Activated gamma-delta T cell treated with Interleukin-2 at 50 U/mL for 16 hours (primary cell): ENCODE measurements around the gene IRF4.
"Not testable (repeated sequence)": the region's sequence is repeated elsewhere in the genome, so short reads cannot be mapped to it uniquely, and the experiment has no call there.

Source experiments
- DNase-seq: peaks from one replicate; pipeline ENCODE4 v3.0.0-alpha.2; 2020

The IRF4 gene

DNA sequence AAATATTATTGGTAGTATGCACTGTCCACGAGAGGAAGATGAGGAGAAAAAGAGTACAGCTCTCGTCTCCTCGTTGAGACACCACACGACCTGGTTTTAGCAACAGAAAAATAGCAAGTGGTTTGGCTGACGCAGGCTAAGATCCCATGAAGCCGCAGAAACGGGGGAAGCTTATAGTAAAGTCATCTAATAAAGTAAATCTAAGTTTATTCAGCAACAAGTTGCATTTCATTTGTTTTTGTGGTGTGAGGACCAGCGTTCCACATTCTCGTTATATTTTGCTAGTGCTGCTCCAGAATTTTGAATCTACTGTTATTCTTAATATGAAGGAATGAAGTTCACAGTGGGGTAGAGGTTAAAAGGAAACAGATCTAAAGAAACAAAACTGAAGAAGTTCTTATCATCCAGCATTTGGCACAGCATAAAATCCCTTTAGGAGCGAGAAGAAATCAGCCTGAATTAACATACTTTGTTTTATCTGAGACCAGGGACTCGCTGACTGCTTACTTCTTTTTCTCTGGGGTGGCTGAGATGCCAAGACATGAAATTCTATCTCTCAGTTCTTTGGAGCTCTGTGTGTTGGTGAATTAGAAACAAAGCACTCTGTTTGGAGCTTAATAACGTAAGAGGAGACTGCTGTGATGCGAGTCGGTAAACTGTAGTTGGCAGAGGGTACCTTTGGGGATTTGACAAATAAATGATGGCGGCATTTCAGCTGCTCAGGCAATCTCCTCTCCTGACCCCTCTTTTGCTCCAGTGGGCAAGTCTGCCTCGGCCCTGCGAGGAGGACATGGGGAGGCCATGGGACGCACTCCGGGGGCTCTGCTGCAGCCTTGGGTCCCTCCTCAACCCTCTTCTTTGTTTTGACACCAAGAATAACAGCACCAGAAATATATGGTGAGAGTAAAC is 24.9 kb upstream of the IRF4 start:
- DNase-seq = no peak

DNA sequence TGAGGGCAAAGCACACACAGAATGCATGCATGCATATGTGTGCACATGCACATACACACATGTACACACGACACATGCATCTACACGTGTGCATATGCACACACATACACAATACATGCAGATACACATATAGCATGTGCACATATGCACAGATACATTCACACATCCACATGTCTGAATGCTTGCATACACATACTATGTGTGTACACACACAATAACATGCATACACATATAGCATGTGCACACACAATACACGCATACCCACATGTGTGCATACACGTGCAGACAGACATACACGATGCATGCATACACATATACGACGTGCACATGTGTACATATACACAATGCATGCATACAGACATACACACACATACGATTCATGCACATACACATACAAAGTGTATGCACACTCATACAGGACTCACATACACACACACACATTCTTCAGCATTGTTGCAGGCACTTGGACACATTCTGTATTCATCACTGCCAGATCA is 24.2 kb upstream of the IRF4 start:
- no peak for DNase-seq

DNA sequence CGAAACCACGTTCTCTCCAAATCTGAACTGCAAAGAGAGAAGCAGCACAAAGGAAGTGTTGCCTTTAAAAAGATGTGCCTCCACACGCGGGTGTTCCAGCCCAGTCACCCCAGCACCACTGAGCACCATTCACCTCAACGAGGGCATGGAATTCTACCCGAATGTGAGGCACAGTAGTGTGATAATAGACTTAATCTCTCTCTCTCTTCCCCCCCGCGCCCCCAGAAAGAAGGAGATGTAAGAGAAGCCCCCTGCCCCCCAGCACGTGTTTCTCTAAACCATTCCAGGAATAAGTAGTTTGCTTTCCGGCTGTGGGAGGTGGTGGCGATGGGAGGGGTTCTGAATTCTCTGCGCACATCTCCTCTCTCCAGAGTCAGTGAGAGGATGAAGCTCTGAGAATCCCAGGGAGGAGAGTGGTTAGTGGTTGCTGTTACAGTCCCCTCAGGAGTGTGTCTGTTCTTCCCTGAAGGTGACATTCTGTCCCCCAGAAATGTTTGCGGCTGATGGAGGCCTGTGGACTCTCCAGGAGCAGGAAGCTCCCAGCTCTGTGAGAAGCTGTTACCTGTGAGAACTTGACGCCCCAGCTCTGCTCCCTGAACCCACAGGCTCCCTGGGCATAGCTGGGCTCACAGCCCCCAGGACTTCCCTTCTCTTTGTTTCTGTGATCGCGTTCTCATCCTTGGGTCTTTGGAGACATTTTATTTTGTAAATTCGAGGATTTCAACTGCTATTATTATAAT is 23.5 kb upstream of the IRF4 start:
- DNase-seq = no peak

DNA sequence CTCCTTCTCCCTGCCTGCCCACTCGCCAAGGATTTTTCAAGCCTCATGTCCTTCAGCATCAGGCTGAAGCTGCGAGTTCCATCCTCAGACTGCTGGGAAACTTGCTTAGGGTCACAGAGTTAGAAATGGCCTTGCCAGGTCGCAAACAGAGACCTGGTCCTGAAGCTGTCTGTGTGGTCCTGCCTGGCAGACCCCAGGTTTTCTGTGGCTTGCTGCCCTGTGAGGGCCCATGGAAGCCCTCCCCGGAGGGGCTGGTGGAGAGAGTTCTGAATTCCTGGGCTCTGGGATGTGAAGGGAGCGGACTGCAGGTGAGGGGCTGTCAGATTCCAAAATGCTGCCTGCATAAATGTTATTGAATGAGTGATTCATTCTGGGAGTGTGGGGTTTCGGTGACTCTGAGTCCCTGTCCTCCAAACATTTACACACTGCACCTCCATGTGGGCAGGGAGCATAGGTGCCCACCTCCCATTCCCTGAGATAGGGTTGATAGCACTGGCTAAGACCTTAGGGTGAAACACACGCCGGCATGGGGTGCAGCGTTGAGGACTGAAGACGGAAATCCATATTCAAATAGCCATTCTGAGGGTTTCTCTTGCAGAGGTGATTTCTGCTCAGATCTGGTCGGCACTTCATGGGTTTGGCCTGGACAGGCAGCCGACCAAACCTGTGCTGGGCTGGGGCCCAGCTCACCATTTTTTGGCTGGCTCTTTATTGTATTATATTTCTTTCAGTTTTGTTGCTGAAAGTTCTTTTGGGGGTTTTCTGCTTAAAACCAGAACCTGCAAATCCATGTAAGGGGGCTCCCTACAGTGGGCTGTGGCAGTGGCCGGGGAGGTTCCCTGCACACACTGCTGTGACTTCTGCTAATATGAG is 21.8 kb upstream of the IRF4 start:
- no peak for DNase-seq

DNA sequence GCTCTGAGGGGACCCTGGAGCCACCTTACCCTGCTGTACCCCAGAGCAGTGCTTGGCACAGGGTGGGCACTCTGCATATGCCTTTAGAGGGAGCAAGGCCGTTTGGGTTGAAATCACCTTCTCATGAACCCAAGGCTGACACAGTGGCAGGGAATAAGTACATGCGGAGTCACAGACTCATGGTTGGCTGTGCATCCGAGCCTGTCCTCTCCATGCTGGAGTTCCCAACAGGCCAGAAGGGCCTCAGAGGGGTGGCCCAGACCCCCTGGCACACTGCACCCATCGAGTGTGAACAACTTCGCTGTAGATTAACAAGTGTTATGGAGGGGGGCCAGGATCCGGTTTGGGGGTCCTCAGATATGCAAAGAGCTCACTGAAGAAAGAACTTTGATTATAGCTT is 21.0 kb upstream of the IRF4 start:
- no peak for DNase-seq

DNA sequence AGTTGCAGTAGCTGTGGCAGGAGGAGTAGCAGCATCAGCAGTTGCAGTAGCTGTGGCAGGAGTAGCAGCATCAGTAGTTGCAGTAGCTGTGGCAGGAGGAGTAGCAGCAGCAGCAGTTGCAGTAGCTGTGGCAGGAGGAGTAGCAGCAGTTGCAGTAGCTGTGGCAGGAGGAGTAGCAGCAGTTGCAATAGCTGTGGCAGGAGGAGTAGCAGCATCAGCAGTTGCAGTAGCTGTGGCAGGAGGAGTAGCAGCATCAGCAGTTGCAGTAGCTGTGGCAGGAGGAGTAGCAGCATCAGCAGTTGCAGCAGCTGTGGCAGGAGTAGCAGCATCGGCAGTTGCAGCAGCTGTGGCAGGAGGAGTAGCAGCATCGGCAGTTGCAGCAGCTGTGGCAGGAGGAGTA is 19.7 kb upstream of the IRF4 start:
- not testable (repeated sequence) for DNase-seq

DNA sequence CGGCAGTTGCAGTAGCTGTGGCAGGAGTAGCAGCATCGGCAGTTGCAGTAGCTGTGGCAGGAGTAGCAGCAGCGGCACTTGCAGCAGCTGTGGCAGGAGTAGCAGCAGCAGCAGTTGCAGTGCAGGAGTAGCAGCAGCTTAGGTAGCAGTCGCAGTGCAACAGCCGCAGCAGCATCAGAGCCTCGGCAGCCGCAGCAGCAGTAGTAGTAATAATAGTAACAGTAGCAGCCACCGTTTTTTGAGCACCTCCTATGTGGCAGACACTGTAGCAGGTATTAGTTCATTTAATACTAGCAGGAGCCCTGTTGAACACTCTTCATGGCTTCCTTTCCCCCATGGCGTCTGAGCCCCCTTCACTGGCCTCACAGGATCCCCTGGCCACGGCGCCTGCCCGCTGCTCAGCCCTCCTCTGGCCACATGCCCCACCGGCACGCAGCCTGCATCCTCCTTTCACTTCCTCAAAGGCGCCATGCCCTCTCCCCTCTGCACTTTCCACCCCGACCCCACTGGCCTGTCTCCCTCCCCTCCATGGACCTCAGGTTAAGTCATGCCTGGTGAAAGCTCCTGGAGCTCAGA is 19.1 kb upstream of the IRF4 start:
- DNase-seq = no peak

DNA sequence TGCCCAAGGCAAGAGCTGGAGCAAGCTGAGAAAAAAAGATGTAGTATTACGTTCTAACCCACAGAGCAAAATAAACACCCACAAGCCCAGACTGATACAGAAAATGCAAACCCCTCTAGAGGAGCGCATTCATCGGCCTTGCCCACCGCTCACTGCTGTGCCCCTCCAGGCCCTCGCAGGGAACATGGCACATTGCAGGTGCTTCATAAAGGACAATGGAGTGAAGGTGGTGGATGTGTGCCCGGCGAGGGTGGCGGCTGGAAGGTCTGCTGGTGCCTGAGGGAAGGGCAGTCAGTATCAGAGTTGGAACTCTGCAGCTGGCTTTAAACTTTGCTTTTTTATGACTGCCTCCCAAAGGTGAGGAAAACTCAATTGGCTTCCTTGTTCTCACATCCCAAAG is 18.5 kb upstream of the IRF4 start:
- no peak for DNase-seq

DNA sequence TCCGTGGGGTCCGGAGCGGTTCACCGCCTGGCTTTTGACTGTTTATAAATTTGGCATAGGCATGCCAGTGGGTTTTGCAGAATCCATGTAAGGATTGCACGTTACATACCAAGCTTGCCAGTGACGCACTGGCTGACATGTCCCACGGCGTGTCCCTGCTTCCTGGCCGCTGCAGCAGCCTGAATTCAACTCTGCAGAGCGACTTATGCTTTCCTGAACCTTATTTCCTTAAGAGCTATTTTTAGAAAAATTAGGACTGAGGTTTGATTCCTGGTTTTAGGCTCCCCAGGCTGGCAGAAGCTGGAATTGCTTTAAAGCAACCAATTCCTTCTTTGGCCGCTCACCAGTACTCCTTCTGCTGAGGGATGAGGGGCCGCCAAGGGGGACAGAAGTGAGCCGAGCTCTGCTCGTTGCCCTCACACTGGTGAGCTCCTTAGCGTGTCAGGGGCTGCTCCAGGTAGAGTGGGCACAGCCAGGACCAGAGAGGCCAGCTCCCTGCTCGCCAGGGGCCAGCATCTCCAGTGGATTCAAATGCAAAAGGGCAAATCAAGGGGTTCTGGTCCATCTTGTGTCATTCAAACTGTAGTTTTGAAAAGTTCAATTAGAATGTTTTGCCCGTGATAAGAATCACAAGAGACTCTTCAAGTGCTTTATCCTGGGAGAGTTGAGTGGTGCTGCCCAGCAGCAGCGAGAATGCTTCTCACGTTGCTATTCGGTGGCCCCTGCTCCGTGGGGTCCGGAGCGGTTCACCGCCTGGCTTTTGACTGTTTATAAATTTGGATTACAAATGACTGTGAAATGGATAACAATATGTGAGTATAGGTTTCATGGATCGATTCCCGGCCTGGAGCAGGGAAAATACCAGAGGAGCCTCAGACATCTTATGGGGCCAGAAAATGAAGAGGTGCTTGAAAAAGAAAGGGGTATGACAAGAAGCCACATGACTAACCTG is 17.5 kb upstream of the IRF4 start:
- DNase-seq = no peak

GRCh38 chr6:374956-375355 is 16.6 kb upstream of the IRF4 start:
- DNase-seq = no peak

GRCh38 chr6:376827-377640 is 14.5 kb upstream of the IRF4 start:
- no peak for DNase-seq

DNA sequence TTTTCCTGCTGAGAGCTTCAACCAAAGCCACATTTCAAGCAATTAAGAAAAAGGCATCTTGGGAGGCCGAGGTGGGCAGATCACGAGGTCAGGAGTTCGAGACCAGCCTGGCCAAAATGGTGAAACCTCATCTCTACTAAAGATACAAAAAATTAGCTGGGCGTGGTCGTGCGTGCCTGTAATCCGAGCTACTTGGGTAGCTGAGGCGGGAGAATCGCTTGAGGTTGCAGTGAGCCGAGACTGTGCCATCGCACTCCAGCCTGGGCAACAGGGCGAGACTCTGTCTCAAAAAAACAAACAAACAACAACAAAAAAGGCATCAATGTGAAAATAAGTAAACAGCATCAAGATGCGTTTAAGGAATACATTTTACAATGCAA is 13.9 kb upstream of the IRF4 start:
- DNase-seq = not testable (repeated sequence)

DNA sequence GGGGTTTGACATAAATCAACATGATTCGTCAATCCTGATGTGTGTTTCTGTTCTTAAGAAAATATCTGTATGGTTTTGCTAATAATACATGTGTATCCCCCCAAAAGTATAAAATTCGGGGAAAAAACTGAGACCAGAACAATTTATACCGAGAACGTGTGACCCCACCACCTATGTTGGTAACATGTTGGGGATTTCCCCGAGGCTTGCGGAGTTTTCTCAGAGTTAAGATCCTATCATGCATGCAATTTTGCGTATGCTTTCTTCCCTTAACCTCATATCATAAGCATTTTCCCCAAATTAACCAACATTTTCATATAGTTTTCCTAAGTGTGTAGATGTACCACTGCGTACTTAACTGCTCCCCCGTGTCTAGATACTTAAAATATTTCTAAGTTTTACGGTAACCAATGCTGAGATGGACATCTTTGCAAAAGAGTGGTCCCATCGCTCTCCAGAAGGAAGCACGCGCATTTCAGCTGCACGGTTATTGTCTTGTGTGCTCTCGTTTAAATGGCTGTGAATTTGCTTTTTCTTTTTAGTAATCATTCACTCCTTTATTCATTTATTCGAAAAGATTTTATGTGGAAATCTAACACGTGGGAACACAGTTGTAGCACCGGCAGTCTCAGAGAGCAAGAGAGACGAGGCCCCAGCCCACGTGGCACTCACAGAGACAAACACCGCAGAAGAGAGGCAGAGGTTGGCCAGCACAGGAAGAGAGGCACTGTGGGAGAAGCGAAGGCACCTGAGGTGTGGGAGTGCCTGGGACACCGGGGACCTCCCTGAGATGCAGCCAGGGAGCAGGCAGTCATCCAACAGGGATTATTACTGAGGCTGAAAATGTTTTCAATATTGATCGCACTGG is 13.2 kb upstream of the IRF4 start:
- no peak for DNase-seq

- DNase-seq = no peak
These were observed 12.6 kb upstream of the IRF4 start for GRCh38 chr6:378958-379409.

- DNase-seq = no peak
These were observed 12.0 kb upstream of the IRF4 start for GRCh38 chr6:379410-380181.

DNA sequence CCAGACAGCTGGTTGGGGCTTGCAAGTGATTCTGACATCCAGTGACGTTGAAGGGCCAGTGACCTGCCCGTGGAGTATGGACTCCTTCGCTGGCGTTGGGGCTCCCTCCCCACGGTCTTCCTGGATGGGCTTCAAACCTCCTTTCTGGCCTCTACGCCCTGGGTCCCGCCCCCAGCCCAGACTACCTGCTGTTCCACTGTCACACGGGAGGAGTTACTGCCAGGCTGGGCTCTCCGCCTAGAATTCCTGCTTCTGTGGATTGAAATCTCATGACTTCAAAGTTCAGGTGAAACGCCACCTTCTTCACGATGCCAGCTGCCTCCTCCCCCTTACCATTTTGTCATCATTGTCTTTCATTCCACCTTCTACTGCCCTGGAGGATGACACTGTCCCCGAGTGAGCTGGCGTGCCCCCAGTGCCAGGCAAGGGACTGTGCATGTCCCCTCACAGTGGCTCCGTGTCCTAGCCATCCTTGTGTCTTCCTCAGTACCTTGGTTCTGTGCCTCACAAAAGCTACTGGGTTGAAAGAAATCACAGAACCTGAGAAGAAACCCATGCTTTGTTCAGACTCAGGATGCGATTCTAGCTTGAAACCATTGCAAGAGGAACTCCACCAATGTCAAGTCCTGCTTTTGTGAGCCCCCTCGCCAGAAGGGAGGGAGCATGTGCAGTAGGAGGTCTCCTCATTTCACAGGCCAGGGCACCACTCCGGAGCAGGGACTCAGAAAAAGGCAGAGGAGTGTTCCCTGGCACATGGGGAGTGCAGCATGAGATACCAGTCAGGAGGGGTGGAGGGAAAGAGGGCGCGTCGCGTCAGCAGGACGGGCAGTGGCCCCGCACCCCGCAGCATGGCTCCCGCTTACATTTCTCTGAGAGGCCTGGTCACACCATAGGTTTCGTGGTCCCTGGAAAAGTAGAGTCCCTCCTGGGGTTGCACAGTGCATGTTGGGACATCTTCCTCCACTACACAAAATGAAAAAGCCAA is 11.0 kb upstream of the IRF4 start:
- DNase-seq = no peak

DNA sequence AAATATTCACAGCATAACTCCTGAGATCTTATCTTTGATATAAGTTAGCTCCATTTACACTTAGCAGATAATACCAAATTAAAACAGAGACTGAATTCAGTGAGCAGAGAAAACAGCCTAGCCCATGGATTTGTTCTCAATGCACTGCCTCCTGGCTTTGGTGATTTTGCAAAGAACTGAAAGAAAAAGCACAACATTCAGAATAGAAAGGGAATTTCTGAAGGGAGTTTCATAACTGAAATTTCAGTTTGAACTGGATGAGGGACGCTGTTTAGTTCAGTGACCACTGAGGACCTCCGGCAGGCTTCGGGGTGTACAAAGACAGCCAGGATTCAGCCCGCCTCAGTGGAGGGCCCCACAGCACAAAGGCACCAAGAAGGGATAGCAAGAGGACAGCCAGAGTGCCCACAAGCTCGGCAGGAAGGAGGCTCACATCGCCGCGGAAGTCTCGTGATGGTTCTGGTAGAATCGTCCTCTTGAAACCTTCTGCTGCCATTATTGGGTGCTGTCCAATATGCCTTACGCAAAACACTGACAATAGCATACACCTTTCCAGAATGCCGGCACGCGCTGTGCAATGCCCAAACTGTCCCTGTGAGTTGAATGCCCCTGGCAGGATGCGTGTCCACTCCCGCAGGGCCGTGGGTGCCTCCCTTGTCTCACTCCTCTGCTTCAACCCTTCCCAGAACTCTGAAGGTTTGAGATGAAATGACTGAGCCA is 9.7 kb upstream of the IRF4 start:
- no peak for DNase-seq
